Right cardiac atrium (tissue), 5 donors: ENCODE measurements around the gene TMPRSS11F. TPM values are rescaled to one million over a fixed set of nuclear protein-coding genes. Genes with fewer than 3 reads are reported as not detected.
"Not testable (repeated sequence)": the region's sequence is repeated elsewhere in the genome, so short reads cannot be mapped to it uniquely, and the experiment has no call there.

Experiments
- ATAC-seq, 2 donors: fragments of 200-7000 bp; cut with Tn5 transposase; one replicate each; pipeline versions ENCODE4 v1.8.0 to v1.9.1; 2020; ENCODE audit warnings: moderate library complexity in 2 of 2, mild to moderate bottlenecking in 1 of 2
- DNase-seq, 3 donors: peaks; one replicate each; pipeline ENCODE4 v3.0.0-alpha.2; 2020
- H3K27ac ChIP-seq: one replicate; pipeline ENCODE4 v1.5.1; 2013; ENCODE audit warnings: mild to moderate bottlenecking, low read length, control low read depth, moderate library complexity
- H3K27me3 ChIP-seq: one replicate; pipeline ENCODE4 v1.6.1; 2013; ENCODE audit not compliant: control insufficient read depth, insufficient read depth
- H3K4me1 ChIP-seq: one replicate; pipeline ENCODE4 v1.6.1; 2013; ENCODE audit warnings: low read length; ENCODE audit not compliant: control insufficient read depth, insufficient read depth
- H3K4me3 ChIP-seq: one replicate; pipeline ENCODE4 v1.5.1; 2013; ENCODE audit warnings: low read length, control low read depth
- H3K9me3 ChIP-seq: one replicate; pipeline ENCODE4 v1.6.1; 2013; ENCODE audit warnings: low read length; ENCODE audit not compliant: control insufficient read depth
- WGBS: extraction: QIAGEN DNeasy Blood & Tissue Kit; methylation state at CpG from one replicate; pipeline ENCODE4 v1.1.7; 2013; 5-methylcytosine and 5-hydroxymethylcytosine counted together
- intact Hi-C, 4 donors: fragments of 100-400 bp; cut with DNase I; formaldehyde crosslinking; loops; one replicate each; pipeline versions ENCODE4 v1.11.0 to v1.14.0; 2022 to 2023
- long read RNA-seq, 4 donors: library from polyadenylated mRNA; unstranded; transcript quantifications; one replicate each; pipeline ENCODE4 v2.0.0, GENCODE V29; 2020 to 2021
- polyA plus RNA-seq: library from polyadenylated mRNA; stranded (reverse); fragments of 200-250 nt; gene quantifications from one replicate; pipeline ENCODE4 v1.2.3, GENCODE V29; 2013
- total RNA-seq, 4 donors: library from RNA; stranded (reverse); fragmentation: NEBNext Ultra II Directional; extraction: Animal tissue kit (Norgen Biotek cat#: 25700); gene quantifications; one replicate each; pipeline ENCODE4 v1.2.1, GENCODE V29; 2021
- donor health status: healthy with polysubstance abuse.
- donor health status: DM: no; HTN: yes; CAD: no.
- donor health status: DM: no; HTN: no; CAD: no.
- donor health status: DM: no; HTN: yes; CAD: no; lungs with severe emphysema.
- donor health status: DM: yes; HTN: yes; CAD: no.

TMPRSS11F gene
- total RNA-seq (not detected), polyA plus RNA-seq (not detected)
- long read RNA-seq, donor 1, result 0 reads
- long read RNA-seq, donor 2, result 0 reads
- long read RNA-seq, donor 3, result 0 reads
- long read RNA-seq, donor 4, result 0 reads

DNA sequence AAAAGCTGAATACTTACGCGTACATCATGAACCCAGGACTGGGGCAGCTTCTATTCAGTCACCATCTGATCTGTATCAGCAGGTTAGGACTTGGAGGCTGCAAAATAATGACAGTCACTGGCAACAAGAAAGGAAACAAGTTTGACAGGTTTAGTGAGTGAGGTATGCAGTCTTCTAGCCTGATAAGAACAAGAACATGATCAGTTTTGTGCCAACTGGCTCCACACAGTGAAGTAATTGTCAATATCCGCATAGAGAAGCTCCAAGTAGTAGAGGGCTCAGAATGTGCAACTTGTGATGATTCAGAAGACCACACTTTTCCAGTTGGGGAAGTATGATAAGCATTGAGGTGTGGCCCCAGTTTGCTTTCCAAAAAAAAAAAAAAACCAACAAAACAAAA is at the start of gene TMPRSS11F:
Gene TMPRSS11F (minus strand): TSS at position 77 of the 400 bp plus-strand sequence. CDS start 49 bp downstream, at position 28.
- no peak within 1 kb of the TSS for H3K4me3 ChIP-seq
- H3K27me3 ChIP-seq, result no peaks in the 10 kb centered on the region
- no peaks in the 10 kb centered on the region for H3K4me1 ChIP-seq
- intact Hi-C loops, result no loop called here
- H3K9me3 ChIP-seq, result no peaks in the 10 kb centered on the region
- ATAC-seq (no peak), DNase-seq (no peak)
- H3K27ac ChIP-seq, result no peak within 1 kb of the TSS
- WGBS, result 75% methylated on average over 3 of the region's 3 CpGs

DNA sequence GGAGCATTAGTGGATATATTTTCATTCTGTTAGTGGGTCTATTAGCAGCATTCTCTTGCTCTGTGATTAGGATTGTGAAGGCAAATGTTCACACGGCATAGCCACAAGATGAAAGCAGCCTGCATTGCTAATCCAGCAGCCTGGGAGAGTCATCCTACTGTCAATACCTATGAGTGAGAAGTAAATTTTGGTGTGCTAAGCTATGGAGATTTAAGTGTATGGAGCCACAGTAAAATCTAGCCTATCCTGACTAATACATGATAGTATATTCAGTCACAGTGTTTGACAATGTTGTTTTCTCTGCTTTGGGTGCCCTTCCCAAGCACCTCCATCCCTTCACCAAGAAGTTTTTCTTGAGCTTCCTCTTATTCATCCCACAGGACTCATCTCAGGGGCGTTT is 47.2 kb upstream of the TMPRSS11F start:
- ATAC-seq, result no peak
- Histone ChIP-seq H3K27me3 (no peaks in the 10 kb centered on the region), H3K4me1 (no peaks in the 10 kb centered on the region), H3K4me3 (no peak overlapping the region), H3K9me3 (no peaks in the 10 kb centered on the region), H3K27ac (no peak overlapping the region)
- no peak for DNase-seq
- intact Hi-C loops, result no loop called here
- WGBS, result 24% methylated on average over 2 of the region's 2 CpGs

DNA sequence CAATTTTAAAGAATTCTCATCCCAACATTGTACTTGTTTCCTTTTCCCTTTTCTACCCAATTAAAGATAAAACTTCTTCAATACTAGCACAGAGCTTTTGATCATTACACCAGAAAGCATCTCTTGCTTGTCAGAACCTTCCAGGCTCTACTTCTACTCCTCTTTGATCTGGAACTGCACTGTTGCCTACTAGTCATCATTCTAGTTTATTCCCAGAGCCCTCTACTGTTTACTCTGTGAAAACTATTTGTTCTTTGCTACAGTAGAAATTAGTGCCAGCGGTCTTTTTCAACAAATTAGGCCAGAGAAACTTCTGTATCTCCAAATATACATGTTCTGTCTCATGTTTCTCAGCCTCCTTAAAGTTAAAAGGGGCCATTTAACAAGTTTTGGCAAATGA is 46.8 kb upstream of the TMPRSS11F start:
- Histone ChIP-seq H3K27ac (no peak overlapping the region), H3K27me3 (no peaks in the 10 kb centered on the region), H3K4me3 (no peak overlapping the region), H3K9me3 (no peaks in the 10 kb centered on the region), H3K4me1 (no peaks in the 10 kb centered on the region)
- ATAC-seq (no peak), DNase-seq (no peak)
- WGBS, result 33% methylated on average over 1 of the region's 1 CpG
- intact Hi-C loops, result no loop called here

DNA sequence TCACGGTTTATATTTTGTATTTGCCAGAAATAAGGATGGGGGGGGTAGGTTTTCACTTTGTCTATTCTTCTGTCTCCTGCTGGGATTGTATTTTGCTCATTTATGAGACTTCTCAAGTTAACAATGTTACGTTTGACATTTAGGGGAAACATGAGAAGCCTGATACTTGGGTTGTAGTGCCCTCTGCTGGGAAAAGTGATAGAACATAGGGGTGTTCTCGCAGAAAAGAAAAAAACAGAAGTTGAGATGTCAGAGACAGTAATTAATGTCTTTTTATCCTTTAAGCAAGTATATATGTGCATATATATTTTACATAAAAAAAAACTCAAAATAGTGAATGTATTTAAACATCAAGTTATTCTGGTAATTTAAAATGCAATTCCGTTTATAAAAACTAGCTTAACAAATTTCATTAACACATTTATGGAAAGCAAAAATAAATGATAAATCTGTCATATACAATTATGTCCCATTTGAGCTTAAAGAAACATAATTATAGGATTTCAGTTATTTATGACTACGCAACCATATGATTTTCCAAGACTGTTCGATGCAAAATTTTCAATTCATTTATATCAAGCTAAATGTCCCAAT is 46.0 kb upstream of the TMPRSS11F start:
- 32% methylated on average over 6 of the region's 6 CpGs for WGBS
- Histone ChIP-seq H3K9me3 (no peaks in the 10 kb centered on the region), H3K27ac (no peak overlapping the region), H3K4me1 (no peaks in the 10 kb centered on the region), H3K4me3 (no peak overlapping the region), H3K27me3 (no peaks in the 10 kb centered on the region)
- no peak for ATAC-seq
- intact Hi-C loops, result no loop called here
- no peak for DNase-seq

DNA sequence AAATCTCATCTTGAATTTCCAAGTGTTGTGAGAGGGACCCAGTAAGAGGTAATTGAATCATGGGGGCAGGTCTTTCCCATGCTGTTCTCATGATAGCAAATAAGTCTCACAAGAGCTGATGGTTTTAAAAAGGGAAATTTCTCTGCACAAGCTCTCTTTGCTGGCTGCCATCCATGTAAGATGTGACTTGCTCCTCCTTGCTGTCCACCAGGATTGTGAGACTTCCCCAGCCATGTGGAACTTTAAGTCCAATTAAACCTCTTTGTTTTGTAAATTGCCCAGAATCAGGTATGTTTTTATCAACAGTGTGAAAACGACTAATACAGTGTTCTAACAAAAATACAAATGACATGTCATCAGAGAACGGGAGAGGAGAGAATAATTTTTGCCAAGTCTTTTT is 44.7 kb upstream of the TMPRSS11F start:
- DNase-seq, H3K9me3 ChIP-seq, intact Hi-C loops, H3K4me3 ChIP-seq, H3K27ac ChIP-seq, H3K27me3 ChIP-seq, ATAC-seq, H3K4me1 ChIP-seq: not testable (repeated sequence)
- whole genome bisulfite sequencing, result 55% methylated on average over 2 of the region's 2 CpGs

DNA sequence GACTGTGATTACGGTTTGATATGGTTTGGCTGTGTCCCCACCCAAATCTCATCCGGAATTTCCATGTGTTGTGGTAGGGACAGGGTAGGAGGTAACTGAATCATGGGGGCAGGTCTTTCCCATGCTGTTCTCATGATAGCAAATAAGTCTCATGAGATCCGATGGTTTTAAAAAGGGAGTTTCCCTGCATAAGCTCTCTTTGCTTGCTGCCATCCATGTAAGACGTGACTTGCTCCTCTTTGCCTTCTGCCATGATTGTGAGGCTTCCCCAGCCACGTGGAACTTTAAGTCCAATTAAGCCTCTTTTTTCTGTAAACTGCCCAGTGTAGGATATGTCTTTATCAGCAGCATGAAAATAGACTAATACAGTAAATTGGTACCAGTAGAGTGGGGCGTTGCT is 42.5 kb upstream of the TMPRSS11F start:
- H3K4me1 ChIP-seq, DNase-seq, ATAC-seq, H3K9me3 ChIP-seq, H3K27ac ChIP-seq, H3K27me3 ChIP-seq, H3K4me3 ChIP-seq, intact Hi-C loops: not testable (repeated sequence)
- WGBS, result 81% methylated on average over 6 of the region's 6 CpGs

DNA sequence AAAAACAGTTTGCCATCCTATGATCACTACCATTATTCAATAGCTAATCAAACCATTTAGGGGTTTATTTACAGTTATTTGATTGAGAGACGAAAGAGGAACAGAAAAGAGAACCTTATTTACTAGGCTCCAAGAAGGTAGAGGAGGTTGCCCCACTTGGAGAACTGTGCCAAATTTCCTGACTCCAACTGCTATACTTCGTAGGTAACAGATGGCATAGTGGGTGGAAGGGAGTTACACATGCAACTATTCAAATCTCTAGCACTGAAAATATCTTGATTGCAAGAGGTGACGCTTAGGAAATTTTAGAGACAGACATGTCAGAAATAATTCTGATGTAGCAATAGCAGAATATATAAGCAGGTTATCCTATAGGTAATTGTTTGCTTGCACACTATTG is 38.0 kb upstream of the TMPRSS11F start:
- ATAC-seq (no peak), DNase-seq (no peak)
- H3K9me3 ChIP-seq, result no peaks in the 10 kb centered on the region
- no peak overlapping the region for H3K27ac ChIP-seq
- no peaks in the 10 kb centered on the region for H3K4me1 ChIP-seq
- 79% methylated on average over 3 of the region's 3 CpGs for WGBS
- intact Hi-C loops, result no loop called here
- no peaks in the 10 kb centered on the region for H3K27me3 ChIP-seq
- no peak overlapping the region for H3K4me3 ChIP-seq

DNA sequence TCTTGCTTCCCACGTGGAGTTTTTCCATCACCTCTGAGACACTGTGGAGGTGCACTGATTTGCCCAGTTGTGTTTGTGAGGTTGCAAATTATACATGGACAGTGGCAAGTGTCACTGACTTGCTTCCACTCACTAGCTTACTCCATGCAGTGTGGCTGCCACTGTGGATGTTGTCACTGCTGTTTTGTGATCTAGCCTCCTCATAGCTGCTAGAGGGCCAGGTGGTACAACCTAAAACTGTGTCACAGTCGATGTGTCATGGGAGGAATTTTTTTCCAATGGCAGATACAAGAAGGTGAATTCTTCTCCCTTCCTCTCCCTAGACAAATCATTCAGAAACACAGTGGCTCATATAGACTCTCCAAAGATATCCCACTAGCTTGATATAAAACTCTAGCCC is 37.5 kb upstream of the TMPRSS11F start:
- 57% methylated on average over 2 of the region's 2 CpGs for WGBS
- no peaks in the 10 kb centered on the region for H3K4me1 ChIP-seq
- ATAC-seq (no peak), DNase-seq (no peak)
- intact Hi-C loops, result no loop called here
- H3K27me3 ChIP-seq, result no peaks in the 10 kb centered on the region
- no peak overlapping the region for H3K4me3 ChIP-seq
- no peak overlapping the region for H3K27ac ChIP-seq
- H3K9me3 ChIP-seq, result no peaks in the 10 kb centered on the region

DNA sequence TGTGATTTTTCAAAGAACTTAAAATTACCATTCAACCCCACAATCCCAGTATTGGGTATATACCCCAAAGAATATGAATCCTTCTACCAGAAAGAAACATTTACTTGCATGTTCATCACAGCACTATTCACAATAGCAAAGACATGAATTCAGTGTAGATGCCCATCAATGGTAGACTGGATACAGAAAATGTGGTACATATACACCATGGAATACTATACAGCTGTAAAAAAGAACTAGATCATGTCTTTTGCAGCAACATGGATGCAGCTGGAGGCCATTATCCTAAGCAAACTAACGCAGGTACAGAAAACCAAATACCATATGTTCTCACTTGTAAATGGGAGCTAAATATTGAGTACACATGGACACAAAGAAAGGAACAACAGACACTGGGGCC is 34.1 kb upstream of the TMPRSS11F start:
- Histone ChIP-seq H3K4me1 (no peaks in the 10 kb centered on the region), H3K4me3 (no peak overlapping the region), H3K9me3 (no peaks in the 10 kb centered on the region), H3K27me3 (no peaks in the 10 kb centered on the region), H3K27ac (no peak overlapping the region)
- ATAC-seq (no peak), DNase-seq (no peak)
- WGBS, result 91% methylated on average over 1 of the region's 1 CpG
- intact Hi-C loops, result no loop called here

DNA sequence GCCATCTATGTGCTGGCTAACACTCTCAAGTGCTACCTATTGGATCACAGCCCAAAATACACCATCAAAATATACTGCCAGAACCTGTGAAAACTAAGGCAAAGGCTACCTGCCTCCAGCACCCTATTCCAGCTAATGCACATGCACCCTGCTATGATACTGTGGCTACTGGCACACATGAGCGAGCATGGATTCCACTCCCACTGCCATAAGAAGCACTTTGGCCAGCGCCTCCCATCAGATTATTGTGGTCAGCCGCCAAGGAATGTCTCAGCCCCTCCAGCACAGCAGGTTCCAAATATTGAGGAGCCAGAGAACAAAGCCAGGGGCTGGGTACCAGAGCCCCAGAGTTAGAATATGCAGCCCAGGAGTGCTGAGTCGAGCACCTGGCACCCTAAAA is 32.5 kb upstream of the TMPRSS11F start:
- H3K27me3 ChIP-seq, result no peaks in the 10 kb centered on the region
- intact Hi-C loops, result no loop called here
- 59% methylated on average over 4 of the region's 4 CpGs for WGBS
- no peak overlapping the region for H3K27ac ChIP-seq
- no peak overlapping the region for H3K4me3 ChIP-seq
- H3K4me1 ChIP-seq, result no peaks in the 10 kb centered on the region
- DNase-seq, result no peak
- no peak for ATAC-seq
- no peaks in the 10 kb centered on the region for H3K9me3 ChIP-seq

DNA sequence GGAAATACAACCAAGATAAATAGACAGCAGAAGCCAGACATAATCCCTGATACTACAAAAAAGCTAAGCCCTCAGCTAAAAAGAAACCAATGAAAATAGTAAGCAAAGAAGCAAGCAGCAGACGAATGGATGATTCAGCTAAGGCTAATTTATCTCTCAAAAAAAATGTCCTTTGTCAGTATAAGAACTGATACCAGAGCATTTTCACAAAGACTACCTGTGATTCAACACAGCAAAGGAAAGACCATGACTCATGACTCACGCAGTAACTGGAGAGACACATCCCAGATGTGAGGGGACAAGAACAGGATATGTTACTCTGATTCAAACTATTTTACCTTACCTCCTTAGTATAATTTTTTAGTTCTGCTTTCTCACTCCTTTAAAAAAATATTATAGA is 22.7 kb upstream of the TMPRSS11F start:
- no peaks in the 10 kb centered on the region for H3K27me3 ChIP-seq
- DNase-seq, result no peak
- H3K27ac ChIP-seq, result no peak overlapping the region
- H3K4me1 ChIP-seq, result no peaks in the 10 kb centered on the region
- no peaks in the 10 kb centered on the region for H3K9me3 ChIP-seq
- WGBS, result 32% methylated on average over 2 of the region's 2 CpGs
- intact Hi-C loops, result no loop called here
- no peak overlapping the region for H3K4me3 ChIP-seq
- ATAC-seq, result no peak
